Lower leg skin (tissue), 3 donors: ENCODE results near the gene MCCC2.
"Not testable (repeated sequence)": the region's sequence is repeated elsewhere in the genome, so short reads cannot be mapped to it uniquely, and the experiment has no call there.

Source experiments
- POLR2A ChIP-seq, 2 donors: fragments of 450-650 bp; IDR thresholded peaks; one replicate each; pipeline ENCODE4 v1.6.1; 2016 to 2017; ENCODE audit warnings: antibody characterized with exemption in 2 of 2, mild to moderate bottlenecking in 1 of 2, moderate library complexity in 1 of 2
- TF ChIP-seq, protein P1 (sequence below), 3 donors: fragments of 450-650 bp; IDR thresholded peaks; one replicate each; pipeline ENCODE4 v1.5.1; 2016; ENCODE audit warnings: antibody characterized with exemption in 3 of 3, mild to moderate bottlenecking in 3 of 3, moderate library complexity in 2 of 3

- TF ChIP-seq, protein P1, sequence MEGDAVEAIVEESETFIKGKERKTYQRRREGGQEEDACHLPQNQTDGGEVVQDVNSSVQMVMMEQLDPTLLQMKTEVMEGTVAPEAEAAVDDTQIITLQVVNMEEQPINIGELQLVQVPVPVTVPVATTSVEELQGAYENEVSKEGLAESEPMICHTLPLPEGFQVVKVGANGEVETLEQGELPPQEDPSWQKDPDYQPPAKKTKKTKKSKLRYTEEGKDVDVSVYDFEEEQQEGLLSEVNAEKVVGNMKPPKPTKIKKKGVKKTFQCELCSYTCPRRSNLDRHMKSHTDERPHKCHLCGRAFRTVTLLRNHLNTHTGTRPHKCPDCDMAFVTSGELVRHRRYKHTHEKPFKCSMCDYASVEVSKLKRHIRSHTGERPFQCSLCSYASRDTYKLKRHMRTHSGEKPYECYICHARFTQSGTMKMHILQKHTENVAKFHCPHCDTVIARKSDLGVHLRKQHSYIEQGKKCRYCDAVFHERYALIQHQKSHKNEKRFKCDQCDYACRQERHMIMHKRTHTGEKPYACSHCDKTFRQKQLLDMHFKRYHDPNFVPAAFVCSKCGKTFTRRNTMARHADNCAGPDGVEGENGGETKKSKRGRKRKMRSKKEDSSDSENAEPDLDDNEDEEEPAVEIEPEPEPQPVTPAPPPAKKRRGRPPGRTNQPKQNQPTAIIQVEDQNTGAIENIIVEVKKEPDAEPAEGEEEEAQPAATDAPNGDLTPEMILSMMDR (IDR thresholded peaks at IDR 0.05) = not testable (repeated sequence)
- TF ChIP-seq POLR2A (IDR thresholded peaks at IDR 0.05) = not testable (repeated sequence)
Measured at GRCh38 chr5:71550885-71551284, 36.3 kb upstream of the MCCC2 start.
